Measurements from ENCODE around the gene AMACR.
A peak's percentile ranks its signal among the peaks of the same experiment; 100 is the strongest.

DNA sequence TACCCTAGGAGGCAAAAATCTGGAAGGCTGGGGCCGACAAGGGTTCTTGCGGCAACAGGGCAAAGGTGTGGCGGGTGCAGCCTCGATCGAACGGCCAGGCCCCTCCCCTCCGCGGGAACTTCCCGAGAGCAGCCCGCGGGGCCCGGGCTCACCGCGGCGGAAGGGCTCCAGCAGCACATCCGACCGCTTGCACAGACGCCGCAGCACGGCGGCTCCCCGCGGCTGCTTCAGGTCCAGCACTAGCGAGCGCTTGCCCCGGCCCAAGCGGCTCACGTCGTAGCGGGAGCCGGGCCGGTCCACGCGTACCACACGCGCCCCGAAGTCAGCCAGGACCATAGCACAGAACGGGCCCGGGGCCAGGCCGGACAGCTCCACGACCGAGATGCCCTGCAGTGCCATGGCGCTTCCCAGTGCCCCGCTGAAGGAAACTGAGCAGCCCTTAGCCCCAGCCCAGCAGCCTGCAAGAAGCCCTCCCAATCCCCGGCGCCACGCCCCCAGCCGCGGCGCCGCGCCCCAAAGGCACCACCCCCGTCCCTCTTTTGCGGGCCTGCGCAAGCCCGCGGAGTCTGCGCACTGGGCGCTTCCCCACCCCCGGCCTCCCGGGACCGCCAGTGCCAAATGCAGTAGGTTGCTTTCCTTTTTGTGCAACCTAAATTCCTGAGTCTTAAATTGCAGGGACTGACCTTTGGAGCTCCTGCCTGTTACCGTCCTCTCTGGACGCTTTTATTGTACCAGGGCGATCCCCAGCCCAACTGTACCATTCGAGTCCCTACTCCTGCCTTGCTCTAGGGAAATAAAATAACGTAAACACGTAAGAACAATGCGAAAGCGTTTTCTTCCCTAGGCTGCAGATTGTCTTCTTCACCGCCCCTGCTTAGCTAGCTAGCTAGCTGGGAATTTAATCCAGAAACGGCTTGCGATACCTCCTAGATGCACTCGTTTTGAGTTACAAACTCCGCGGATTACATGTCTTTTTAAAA is at the start of gene AMACR:
- TF ChIP-seq, protein P1, sequence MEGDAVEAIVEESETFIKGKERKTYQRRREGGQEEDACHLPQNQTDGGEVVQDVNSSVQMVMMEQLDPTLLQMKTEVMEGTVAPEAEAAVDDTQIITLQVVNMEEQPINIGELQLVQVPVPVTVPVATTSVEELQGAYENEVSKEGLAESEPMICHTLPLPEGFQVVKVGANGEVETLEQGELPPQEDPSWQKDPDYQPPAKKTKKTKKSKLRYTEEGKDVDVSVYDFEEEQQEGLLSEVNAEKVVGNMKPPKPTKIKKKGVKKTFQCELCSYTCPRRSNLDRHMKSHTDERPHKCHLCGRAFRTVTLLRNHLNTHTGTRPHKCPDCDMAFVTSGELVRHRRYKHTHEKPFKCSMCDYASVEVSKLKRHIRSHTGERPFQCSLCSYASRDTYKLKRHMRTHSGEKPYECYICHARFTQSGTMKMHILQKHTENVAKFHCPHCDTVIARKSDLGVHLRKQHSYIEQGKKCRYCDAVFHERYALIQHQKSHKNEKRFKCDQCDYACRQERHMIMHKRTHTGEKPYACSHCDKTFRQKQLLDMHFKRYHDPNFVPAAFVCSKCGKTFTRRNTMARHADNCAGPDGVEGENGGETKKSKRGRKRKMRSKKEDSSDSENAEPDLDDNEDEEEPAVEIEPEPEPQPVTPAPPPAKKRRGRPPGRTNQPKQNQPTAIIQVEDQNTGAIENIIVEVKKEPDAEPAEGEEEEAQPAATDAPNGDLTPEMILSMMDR (conservative IDR thresholded peaks at IDR 0.05; ENCODE audit: low read depth in 2 of 2), result no peak
- TF ChIP-seq EZH2phosphoT487 (IDR thresholded peaks at IDR 0.05; ENCODE audit: unreplicated experiment) (no peak), REST (IDR thresholded peaks at IDR 0.05; ENCODE audit: unreplicated experiment) (peak; percentile 26), POLR2AphosphoS5 (IDR thresholded peaks at IDR 0.05; ENCODE audit: low read depth) (peak; percentile 95), STAT1 (IDR thresholded peaks at IDR 0.05; ENCODE audit: unreplicated experiment) (no peak), JUNB (IDR thresholded peaks at IDR 0.05; ENCODE audit: unreplicated experiment) (no peak), EZH2 (IDR thresholded peaks at IDR 0.05; ENCODE audit: low read depth, unreplicated experiment) (no peak), CREB1 (CRISPR knock-in tag; IDR thresholded peaks at IDR 0.05; ENCODE audit: low read depth) (no peak; the same call in 1 of the 2 replicates), NANOG (IDR thresholded peaks at IDR 0.05; ENCODE audit: borderline replicate concordance) (no peak), ZNF114 (CRISPR knock-in tag; IDR thresholded peaks at IDR 0.05) (no peak)
- TF ChIP-seq, protein P2, sequence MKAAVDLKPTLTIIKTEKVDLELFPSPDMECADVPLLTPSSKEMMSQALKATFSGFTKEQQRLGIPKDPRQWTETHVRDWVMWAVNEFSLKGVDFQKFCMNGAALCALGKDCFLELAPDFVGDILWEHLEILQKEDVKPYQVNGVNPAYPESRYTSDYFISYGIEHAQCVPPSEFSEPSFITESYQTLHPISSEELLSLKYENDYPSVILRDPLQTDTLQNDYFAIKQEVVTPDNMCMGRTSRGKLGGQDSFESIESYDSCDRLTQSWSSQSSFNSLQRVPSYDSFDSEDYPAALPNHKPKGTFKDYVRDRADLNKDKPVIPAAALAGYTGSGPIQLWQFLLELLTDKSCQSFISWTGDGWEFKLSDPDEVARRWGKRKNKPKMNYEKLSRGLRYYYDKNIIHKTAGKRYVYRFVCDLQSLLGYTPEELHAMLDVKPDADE (IDR thresholded peaks at IDR 0.05), result no peak; the same call in 1 of the 2 replicates
